Measurements from ENCODE around the gene TBC1D5. TPM values are rescaled to one million over a fixed set of nuclear protein-coding genes. Genes with fewer than 3 reads are reported as not detected.

Gene TBC1D5
- total and polyA plus RNA-seq, 2 of the 4 experiments (the other 2 are of a cell fraction): 16.4 to 57.0 TPM

DNA sequence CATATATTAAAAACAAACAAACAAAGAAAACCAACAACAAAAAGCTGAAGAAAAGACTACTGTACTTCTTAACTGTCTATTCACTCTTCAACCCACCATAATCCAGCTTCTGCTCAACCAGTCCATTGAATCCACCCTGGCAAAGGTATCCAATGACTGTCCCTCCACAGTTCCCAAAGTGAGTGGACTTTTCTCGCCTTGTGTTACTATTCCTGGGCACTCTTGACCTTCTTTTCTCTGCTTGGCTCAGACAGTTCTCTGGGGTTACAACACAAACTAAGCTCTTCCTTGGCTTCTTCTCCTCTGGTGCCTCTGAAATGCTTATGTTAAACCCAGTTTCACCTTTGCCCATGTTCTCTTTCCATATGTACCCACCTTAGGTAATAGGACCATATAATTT is 437.5 kb downstream of the TBC1D5 start:
- no peak overlapping the region for H3K23ac ChIP-seq (ENCODE audit: low read depth, low read length)
- DNase-seq (no peak), ATAC-seq (ENCODE audit: low read depth) (no peak)
- H2BK5ac ChIP-seq (ENCODE audit: low read depth, low read length, poor library complexity, severe bottlenecking): no peak overlapping the region
- H3K36me3 ChIP-seq (ENCODE audit: control insufficient read depth, insufficient read depth, low read length): no peaks in the 10 kb centered on the region
- H3K27me3 ChIP-seq (ENCODE audit: control insufficient read depth, insufficient read depth, low read length): no peaks in the 10 kb centered on the region
- H3K56ac ChIP-seq (ENCODE audit: extremely low read depth, insufficient read depth, low read length): no peak overlapping the region
- H2AFZ ChIP-seq (replicated peaks; ENCODE audit: low read length, poor library complexity): no peak overlapping the region
- no peaks in the 10 kb centered on the region for H3K9me1 ChIP-seq (ENCODE audit: insufficient read depth, low read length)
- WGBS, 2 experiments (ENCODE audit: extremely low coverage in 2 of 2, insufficient read length in 1 of 2): 83% methylated on average over 1 of the region's 1 CpG; no CpG with 5 or more reads in 1 of the 2 experiments
- no peaks in the 10 kb centered on the region for H3K9me3 ChIP-seq (ENCODE audit: control insufficient read depth, insufficient read depth, low read length)
- no peak overlapping the region for H4K91ac ChIP-seq (ENCODE audit: insufficient read depth, low read depth, low read length)
- in situ Hi-C loops (cut with MboI; ENCODE audit: low sequenced_read_pairs) (no loop called here), intact Hi-C loops (cut with micrococcal nuclease) (no loop called here), dilution Hi-C loops (cut with HindIII; ENCODE audit: low sequenced_read_pairs, unreplicated experiment) (no loop called here)
- no TSS peak for BruUV-seq (replicated peaks)
- no peak overlapping the region for H4K5ac ChIP-seq (ENCODE audit: low read depth, low read length)
- H3K4me3 ChIP-seq (ENCODE audit: insufficient read depth, low read depth, low read length): no peak overlapping the region
- H3K27ac ChIP-seq (ENCODE audit: insufficient read depth, low read length): no peak overlapping the region
- ChIA-PET POLR2A (ENCODE audit: unreplicated experiment) (no interaction called here), CTCF (interaction anchor here (1.0 kb wide), 1 partner anchor 22 kb away, joined by 3 read pairs; no protein-coding TSS in a partner anchor)
- H3K18ac ChIP-seq (ENCODE audit: low read depth, low read length): no peak overlapping the region
- H3K14ac ChIP-seq (replicated peaks; ENCODE audit: low read depth, low read length): no peak overlapping the region
- H3K4me1 ChIP-seq (ENCODE audit: control insufficient read depth, insufficient read depth, low read length): no peaks in the 10 kb centered on the region; the same call in 1 of the 2 replicates
- no peak overlapping the region for H2AK9ac ChIP-seq (replicated peaks; ENCODE audit: low read depth, low read length, poor library complexity)
- H3K4ac ChIP-seq (ENCODE audit: low read depth, low read length): no peak overlapping the region
- H3K79me1 ChIP-seq (ENCODE audit: low read depth in 1 of 2, low read length in 2 of 2): no peaks in the 10 kb centered on the region
- no peak overlapping the region for H4K8ac ChIP-seq (ENCODE audit: low read depth in 2 of 2, low read length in 2 of 2)
- H3K4me2 ChIP-seq (ENCODE audit: low read depth, low read length): no peak overlapping the region
- H2AK5ac ChIP-seq (ENCODE audit: low read depth, low read length): no peak overlapping the region
- no peak overlapping the region for H2BK15ac ChIP-seq (ENCODE audit: low read depth, low read length)
- no peaks in the 10 kb centered on the region for H4K20me1 ChIP-seq (ENCODE audit: insufficient read depth, low read length)
- no peak overlapping the region for H2BK20ac ChIP-seq (ENCODE audit: low read depth, low read length)
- H3K9ac ChIP-seq (ENCODE audit: low read depth, low read length): no peak overlapping the region
- TF ChIP-seq RCOR1 (IDR thresholded peaks at IDR 0.05; ENCODE audit: insufficient replicate concordance, low read length) (no peak), CHD1 (IDR thresholded peaks at IDR 0.05; ENCODE audit: low read depth, low read length) (no peak), MAZ (IDR thresholded peaks at IDR 0.05; ENCODE audit: borderline replicate concordance, low read depth, low read length) (no peak)
- TF ChIP-seq, protein P1, sequence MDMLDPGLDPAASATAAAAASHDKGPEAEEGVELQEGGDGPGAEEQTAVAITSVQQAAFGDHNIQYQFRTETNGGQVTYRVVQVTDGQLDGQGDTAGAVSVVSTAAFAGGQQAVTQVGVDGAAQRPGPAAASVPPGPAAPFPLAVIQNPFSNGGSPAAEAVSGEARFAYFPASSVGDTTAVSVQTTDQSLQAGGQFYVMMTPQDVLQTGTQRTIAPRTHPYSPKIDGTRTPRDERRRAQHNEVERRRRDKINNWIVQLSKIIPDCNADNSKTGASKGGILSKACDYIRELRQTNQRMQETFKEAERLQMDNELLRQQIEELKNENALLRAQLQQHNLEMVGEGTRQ (IDR thresholded peaks at IDR 0.05; ENCODE audit: low read depth, low read length): no peak
- no peak overlapping the region for H2BK120ac ChIP-seq (ENCODE audit: low read depth, low read length)

Measured in IMR-90 (cell line).